NCI-H510A (cell line): ENCODE results near the gene SSR3.
A peak's percentile ranks its signal among the peaks of the same experiment; 100 is the strongest.
"Not testable (repeated sequence)": the region's sequence is repeated elsewhere in the genome, so short reads cannot be mapped to it uniquely, and the experiment has no call there.

Experiments used
- DNase-seq: peaks from one replicate; lab custom pipeline; 2025; lab: John Stamatoyannopoulos, UW

SSR3 gene

DNA sequence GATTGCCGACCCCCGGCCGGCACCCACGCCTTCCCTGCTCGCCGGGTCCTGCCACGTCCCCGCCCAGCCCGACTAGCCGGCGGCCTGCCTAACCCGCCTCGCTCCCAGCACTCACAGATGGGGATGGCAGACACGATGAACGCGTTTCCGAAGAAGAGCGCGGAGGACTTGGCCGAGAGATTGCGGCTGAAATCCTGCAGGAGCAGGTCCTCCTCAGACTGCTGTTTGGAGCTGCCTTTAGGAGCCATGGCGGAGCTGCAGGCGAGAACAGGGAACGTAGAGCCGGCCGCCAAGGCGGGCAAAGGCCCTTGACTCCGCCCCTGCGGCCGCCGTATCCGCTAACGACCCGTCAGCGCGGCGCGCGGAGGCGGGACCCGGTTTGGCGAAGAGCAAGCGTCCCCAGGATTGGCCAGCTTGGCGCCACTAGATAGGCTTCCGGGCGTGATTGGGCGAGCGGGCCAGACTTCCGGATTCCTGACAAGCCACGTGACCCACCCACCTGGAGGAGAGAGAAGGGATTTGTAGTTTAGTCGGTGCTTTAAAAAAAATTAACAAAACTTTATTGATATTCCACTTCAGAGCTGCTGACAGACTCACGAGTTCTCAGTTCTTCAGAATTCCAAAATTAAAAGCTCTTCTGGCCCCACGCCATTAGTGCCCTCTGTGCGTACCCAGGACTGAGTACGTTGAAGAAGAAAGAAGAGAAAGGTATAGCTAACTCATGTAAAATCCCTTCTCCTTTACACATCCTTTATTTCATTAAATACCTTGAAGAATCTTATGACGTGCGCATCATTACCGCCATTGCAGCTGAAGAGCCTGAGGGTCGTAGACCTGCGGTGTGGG is at the start of gene SSR3:
Gene SSR3, minus strand, starts transcription at position 276 of the 846 bp plus-strand sequence. Its CDS starts 28 bp downstream, at position 248.
- peak; percentile 98 for DNase-seq

DNA sequence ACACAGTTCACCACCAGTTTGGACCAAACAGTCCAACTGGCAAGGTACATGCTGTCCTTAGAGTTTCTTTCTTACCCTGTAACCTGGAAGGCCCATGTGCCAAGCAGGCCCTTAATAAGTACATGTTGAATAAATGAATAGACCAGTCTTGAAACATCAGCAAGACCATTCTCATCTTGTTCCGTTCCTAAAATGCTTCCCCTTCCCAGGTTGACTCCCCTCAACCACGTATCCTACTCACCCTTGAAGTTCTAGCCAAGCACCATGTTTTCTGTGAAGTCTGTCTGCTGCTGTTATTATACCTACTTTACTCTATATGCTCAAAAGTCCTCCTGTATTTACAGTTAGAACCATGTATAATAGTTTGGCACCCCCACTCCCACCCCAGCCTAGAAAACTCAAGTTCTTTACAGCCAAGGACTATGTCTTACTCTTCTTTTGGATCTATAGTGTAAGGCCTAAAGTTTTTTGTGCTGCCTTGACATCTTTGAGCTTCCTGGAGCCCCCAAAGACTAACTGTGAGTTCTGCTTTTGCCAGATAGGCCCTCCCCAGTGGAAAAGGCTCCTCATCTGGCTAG is 49.2 kb upstream of the SSR3 start:
- no peak for DNase-seq

- no peak for DNase-seq
These were observed 48.6 kb upstream of the SSR3 start for GRCh38 chr3:156603379-156604017.

DNA sequence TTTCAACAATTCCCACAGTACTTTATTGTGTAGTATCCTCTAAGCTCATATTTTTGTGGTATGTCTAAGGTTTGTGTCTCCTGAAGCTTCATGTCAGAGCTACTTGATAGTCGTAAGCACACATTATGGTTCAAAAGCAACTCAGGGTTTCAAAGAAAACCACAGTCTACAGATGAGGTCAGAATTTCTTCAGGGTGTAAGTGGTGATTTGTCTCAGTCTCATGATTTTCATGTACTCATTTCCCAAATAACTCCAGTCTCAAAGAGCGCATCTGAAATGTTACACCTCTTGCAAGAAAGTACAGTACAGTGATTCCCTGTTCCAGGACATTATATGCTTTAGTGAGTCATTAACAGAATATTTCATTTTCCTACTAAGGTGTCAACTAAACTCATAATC is 47.5 kb upstream of the SSR3 start:
- DNase-seq, result no peak

DNA sequence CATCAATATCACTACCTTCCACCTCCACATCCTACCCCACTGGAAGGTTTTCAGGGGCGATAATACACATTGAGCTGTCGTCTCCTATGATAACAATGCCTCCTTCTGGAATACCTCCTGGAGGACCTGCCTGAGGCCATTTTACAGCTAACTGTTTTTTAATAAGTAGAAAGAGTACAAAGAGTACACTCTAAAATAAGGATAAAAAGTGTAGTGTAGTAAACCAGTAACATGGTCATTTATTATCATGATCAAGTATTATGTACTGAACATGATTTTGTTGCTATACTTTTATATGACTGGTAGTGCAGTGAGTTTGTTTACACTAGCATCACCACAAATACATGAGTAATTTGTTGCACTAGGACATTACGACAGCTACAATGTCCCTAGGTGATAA is 46.6 kb upstream of the SSR3 start:
- no peak for DNase-seq

DNA sequence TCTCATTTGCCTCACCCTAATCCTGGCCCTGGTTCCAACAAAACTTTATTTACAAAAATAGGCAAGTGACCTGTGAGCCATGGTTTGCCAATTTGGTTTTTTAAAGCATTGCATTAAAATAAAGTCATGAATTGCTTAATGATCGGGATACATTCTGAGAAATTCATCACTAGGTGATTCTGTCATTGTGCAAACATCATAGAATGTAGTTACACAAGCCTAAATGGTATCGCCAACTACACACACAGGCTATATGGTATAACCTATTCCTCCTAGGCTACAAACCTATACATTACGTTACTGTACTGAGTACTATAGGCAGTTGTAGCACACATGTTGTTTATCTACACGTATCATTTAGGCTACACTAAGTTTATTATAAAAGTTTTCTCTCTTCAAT is 45.9 kb upstream of the SSR3 start:
- DNase-seq, result no peak

DNA sequence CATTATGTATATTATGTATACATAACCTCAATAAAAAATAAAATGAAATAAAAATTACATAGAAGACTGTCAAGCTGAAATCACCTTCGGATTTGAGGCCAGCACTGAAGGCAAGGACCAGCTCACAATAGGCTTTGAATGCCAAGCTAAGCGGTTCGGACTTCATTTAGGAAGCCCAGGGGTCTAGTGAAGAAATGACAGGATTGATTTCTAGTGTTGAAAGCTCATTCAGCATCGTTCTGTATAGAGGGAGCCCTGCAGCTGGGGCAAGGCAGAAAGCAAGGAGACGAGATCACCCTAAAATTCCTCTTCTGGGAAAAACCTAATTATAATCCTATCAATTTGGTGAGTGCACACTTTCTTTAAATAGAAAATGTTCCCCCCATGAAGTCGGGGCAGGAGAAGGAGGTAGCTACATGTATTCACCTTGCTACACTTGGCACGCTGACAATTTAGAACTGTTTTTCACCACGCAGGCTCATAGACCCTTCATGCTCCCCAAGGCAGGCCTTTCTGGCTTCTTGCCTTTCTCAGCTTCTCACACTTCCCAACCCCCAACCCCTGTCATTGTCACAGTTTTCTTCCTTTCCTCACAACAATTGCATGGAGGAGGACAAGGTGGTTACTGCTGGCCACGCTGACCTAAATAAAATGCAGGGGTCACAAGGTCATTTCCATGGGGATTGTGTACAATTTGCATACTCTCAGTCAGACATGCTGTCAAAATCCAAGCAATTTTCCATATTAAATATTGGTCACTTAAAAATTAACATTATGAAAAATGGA is 44.4 kb upstream of the SSR3 start:
- DNase-seq, result no peak

GRCh38 chr3:156598413-156598812 is 43.5 kb upstream of the SSR3 start:
- DNase-seq, result no peak

DNA sequence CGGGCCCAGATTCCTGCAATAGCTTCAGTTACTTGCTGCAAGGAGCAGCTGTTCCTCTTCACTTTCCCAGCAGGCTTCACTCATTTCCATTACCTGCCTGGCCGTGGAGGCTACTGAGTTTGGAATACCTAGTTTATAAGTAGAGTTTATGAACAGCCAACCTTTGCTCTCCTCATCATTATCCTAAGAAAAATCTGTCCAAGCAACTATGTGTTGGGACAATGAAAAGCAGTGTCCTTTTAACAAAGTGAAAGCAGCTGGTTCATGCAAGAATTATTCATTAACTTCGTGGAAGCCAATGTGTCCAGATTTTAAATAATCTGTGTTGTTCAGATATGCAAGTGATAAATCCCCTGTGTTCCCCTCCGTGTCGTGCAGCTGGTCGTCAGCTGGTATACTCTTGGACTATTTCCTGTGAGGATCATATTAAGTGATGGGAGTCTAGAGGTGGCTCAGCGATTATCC is 39.3 kb upstream of the SSR3 start:
- no peak for DNase-seq

- no peak for DNase-seq
These were observed 38.9 kb upstream of the SSR3 start for GRCh38 chr3:156593814-156594213.

GRCh38 chr3:156589806-156590205 is 34.9 kb upstream of the SSR3 start:
- DNase-seq, result not testable (repeated sequence)

DNA sequence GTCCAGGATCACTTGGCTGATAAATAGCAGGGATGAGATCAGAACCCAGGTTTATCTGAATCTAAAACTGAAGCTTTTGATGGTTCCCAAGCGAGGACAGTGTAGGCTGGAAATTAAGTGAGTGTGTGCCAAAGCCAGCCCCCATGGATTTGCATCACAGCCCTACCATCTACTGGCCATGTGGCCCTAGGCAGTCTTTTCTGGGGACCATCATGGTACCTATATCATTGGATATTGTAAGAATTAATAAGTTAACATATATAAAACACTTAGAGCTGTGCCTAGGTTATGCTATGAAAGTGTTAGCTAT is 32.8 kb upstream of the SSR3 start:
- DNase-seq, result no peak

DNA sequence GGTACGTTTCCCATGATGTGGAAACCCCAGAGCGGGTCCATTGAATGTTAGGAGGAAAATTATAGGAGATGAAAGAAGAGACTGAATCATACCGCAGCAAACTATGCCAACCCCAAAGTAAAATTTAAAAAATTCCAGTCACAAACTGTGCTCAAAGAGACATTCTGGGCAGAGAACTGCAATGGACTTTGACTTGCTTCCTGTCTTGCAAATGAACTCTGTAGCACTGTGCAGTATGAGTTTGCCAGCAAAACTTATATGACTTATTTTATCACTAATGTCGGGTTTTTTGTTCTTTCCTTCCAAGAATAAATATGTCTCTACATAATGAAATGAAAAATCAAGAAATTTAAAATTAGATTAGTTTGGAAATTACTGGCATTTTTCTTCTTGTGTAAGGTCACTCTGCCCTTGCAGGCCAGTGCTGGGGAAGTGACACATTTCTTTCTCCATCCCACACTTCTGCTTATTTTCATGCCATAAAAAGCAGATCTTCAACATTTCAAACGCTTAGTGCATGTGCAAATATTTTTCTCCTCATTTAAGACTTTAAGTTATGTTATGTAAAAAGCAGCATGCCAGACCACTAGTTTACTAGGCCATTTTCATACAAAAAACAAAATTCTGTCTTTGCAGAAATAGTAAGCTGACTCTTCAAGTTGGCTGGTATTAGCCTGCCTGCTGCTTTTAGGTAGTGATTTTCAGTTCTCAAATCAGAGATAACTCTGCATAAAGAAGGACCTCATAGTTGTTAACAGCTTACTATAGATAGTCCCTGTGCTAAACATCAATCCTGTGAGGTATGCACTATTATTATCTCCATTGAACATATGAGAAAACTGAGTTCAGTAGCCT is 32.2 kb upstream of the SSR3 start:
- no peak for DNase-seq

- no peak for DNase-seq
These were observed 28.6 kb upstream of the SSR3 start for GRCh38 chr3:156583469-156583868.

DNA sequence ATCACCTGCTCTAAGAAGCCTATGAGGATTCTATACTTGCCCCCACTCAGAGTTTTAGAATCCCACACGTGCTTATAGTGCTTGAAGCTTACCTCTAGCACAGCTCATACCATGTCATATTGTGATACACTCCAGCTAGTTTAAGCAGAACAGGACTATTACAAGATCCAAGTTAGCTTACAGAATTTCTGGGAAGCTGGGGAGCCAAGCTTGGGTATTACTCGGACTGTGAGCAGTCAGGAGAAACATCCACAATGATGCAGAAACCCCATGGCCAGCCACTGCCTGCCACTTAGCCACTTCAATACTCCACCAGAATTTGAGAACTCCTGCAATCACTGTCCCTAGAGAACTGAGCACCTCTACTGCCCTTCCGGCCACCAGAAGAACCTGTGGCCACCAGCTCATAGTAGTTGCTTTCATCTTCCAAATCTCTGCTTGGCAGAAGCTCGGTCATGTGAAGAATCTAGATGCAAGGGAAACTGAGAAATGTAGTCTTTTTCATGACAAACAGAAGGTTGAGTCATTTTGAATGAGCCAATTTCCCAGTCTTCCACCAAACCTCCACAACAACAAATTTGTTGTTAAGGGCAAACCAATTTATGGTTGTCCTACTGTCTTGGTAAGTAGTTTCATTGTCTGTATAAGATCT is 27.7 kb upstream of the SSR3 start:
- no peak for DNase-seq

DNA sequence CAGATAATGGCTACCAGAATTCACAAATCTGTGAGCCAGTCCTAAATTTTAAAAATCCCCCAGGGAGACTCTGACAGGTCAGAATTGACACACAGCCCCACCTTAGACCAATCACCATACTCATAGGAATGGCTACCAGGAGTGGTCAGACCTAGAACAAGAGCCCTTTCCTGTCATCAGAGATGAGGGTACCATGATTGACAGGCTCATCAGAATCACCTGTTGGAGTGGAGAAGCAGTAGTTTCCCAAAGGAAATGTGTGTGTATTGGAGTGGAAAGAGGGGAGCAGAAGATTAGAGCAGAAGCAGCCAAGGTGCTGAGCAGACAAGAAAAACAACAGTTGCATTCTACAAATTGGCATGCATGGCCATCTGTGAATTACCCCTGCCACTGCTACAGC is 27.0 kb upstream of the SSR3 start:
- no peak for DNase-seq

- no peak for DNase-seq
These were observed 26.1 kb upstream of the SSR3 start for GRCh38 chr3:156581033-156581432.

DNA sequence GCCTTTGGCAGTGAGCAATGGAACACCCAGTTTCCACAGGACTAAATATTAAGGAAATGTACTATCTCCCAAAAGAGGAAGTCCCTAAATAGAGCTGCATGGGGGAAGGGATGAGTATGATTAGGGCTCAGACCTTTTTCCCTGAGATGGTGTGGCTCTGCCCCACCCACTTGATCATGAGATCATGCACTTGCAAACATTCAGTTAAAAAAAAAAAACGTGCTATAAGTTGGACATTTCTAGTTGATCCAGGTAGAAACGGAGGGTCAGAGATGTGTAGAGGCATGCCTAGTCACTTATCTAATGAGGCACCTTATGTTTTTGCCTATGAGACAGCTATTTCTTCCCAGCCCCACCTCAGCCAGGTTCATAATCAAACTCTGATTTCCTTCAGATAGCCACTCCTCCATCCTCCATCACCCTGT is 24.5 kb upstream of the SSR3 start:
- DNase-seq, result no peak

DNA sequence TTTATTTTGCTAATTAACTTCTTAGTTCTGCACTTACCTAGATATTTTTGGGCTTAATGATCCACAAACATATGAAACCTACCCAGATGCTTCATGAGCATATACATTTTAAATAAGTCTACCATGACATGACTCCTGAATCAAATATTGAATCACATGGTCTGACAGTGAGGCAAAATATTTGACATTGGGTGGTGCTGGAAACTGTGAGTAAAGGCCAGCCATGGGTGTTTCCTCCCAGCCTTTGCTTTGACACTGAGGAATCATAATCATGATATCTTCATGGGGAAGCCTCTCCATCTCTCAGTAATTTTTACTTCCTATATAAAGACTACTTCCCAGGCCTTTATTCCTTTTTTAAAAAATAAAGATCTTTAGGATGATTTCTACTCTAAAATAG is 22.8 kb upstream of the SSR3 start:
- no peak for DNase-seq

DNA sequence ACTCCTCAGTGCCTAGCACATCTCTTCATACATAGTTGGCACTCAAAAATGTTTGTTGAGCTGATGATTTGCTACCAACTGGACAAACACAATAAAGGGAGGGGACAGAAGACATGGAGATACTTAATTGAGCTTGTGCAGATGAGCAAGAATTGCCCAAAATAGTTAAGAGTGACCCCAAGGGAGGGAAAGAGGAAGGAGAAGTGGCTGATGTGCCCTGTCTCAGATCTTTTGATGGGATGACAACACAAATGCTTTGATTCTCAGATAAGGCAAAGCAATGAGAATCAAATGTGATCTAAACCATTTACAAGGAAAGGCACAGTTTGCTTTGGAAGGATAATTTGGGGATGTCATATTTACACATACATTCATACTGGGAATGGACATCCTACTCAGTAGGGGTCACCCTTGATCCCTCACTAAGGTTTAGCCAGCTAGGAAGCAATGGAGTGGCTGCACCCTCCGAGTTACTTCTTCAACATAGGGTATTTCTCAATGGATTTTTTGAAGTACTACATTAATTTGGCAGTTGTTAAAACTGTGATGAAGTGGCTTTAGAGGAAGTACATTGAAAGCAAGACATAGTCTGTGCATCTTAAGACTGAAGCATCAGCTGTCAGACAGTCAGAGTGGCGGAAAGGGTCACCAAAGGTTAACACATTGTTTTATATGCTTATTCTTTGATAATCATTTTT is 21.9 kb upstream of the SSR3 start:
- no peak for DNase-seq
